HG02970 (cell line): ENCODE measurements around the gene ZFP36.

ENCODE experiments used
- ATAC-seq: cut with Tn5 transposase; IDR thresholded peaks from one replicate; pipeline ENCODE4 v1.9.1; 2021; ENCODE audit warnings: mild to moderate bottlenecking, moderate library complexity, moderate number of reproducible peaks; ENCODE audit not compliant: unreplicated experiment, low FRiP score

Gene ZFP36

GRCh38 chr19:39382991-39383828 lies 23.4 kb upstream of the ZFP36 start:
- no peak for ATAC-seq

DNA sequence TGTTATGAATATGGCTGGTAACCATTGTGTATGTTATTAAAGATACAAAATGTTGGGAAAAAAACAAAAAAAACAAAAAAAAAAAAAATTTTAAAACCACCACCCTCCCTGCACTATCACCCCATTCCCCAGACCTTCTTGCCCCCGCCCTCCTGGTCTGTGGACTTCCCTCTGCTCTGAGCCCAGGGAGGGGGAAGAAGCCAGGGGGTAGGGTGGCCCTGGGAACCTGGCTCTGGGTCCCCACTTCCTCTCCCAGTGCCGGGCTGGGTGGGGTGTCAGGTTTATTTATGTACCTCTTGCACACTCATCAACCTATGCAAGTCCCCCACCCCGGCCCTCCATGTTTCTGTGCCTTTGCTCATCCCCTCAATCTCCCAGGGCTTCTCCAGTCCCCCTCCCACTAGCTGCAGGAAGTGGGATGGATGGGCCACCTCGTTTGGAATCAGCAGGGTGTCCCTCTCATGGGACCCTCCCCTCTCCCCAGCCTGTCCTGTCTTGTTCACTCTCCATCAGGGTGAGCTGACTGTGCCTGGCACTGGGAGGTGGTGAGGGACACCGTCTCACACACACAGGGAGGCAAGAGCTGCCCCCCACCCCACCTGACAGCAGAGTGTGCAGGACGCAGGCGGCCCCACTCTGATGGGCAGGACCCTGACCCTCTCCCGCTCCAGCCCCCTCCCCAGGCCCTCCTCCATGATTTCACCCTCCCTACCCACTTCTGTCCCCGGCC lies 21.6 kb upstream of the ZFP36 start:
- ATAC-seq, result no peak

GRCh38 chr19:39385629-39386411 lies 20.8 kb upstream of the ZFP36 start:
- ATAC-seq, result no peak

DNA sequence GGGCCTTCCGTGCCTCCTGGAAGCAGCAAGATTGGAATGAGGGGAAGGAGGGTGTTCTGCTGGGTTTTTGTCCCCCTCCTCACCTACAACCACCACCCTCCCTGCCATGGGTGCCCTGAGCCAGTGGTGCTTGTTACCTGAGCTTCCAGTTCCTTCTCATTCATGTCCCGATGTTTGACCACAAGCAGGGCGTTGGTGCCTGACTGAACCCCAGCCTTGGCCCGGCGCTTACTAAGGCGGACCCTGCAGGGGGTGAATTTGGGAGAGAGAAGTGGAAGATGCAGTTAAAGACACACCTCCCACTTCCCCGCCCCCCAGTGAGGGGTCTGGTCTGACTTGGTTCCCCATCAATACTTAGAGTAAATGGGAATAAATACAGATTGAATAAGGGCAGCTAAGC lies 20.1 kb upstream of the ZFP36 start:
- no peak for ATAC-seq

- no peak for ATAC-seq
Measured at GRCh38 chr19:39388657-39389056, 18.0 kb upstream of the ZFP36 start.

DNA sequence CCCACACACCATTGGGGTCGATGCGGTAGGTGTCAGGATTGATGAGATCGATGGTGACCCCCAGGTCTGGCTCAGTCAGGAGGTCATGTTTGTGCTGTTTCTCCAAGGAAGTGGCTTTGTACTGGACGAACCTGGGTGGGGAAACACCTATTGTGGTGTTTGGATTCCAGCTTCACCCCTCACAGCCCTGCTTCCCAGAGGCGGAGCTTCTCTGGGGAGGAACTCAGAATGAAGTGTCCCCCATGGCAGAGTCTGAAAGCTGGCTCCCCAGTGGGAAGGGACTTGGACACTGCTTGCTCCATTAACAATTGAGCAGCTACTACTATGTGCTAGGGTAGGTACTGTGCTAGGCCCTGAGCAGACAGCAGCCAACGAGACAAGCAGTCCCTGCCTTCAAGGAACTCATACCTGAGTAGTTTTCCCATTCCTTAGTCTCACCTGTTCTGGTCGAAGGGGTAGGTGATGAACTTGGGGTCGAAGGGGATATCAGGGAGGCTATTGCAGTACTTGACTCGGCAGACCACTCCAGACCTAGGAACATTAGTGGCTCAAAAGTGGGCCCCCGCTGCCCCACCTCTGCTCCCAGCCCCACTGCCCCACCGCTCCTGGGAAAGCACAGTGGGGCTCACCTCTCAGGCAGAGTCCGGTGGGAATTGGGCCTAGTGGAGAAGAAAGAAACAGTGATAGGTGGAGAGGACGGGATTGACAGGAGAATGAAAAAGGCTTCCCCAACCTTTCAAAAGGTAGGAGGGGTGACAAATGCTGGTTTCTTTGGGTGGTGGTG lies 16.8 kb upstream of the ZFP36 start:
- ATAC-seq, result no peak

DNA sequence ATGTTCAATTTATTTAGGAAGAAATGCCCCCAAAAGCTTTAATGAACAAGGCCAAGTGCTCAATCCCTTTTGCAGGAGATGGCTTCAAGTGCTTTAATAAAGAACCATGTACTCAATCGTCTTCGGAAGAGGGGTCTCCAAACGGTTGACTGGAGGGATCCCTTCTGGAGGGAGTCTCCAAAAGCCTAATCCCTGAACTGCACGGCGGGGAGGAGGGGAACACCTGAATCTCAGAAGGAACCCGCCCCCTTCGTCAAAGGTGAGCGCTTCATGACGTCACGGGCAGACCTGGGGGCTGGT lies 16.2 kb upstream of the ZFP36 start:
- ATAC-seq, result no peak

- ATAC-seq, result peak; percentile 86
Measured at GRCh38 chr19:39390751-39391437, 15.8 kb upstream of the ZFP36 start, which contains the start of the genes MED29 and PAF1. Gene MED29, plus strand, starts transcription at chr19:39391378. Its CDS starts 45 bp downstream, at chr19:39391423. Gene PAF1, minus strand, starts transcription at chr19:39391106. Its CDS starts 242 bp downstream, at chr19:39390864.

DNA sequence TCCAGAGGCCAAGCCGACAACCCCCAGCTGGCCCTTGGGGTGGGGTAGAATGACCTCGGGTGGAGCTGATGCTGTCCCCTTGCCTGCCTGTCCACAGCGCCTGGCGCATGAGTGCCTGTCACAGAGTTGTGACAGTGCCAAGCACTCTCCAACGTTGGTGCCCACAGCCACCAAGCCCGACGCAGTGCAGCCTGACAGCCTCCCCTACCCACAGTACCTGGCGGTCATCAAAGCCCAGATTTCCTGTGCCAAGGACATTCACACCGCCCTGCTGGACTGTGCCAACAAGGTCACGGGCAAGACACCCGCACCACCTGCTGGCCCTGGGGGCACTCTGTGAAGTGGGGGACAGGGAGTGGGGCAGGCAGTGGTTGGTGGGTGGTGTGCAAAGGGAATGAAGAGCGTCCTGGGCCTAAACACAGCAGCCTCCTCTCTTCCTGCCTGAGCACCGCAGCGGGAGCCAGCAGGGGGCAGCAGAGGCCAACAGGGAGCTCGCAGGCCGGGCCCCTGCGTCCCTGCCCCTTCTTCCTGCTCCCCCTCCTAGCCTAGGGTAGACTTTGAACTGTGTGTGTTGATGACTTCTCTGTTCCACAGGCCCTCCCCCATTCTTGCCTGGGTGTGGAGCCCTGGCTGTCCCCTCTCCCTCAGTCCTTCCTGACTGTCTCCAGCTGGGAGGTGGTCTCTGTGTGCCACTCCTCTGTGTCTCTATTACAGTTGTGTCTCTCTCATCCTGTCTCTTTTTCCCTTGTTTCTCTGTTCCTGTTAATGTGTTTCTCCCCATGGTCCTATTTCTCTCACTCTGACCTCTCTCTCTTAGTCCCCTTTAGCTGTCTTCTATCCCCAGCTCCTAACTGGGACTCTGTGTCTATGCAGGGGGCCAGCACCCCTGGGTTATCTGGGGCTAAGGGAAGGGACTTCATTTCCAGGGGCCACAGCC lies 9.0 kb upstream of the ZFP36 start:
- peak; percentile 32 for ATAC-seq

GRCh38 chr19:39398297-39398864 lies 8.3 kb upstream of the ZFP36 start:
- no peak for ATAC-seq

DNA sequence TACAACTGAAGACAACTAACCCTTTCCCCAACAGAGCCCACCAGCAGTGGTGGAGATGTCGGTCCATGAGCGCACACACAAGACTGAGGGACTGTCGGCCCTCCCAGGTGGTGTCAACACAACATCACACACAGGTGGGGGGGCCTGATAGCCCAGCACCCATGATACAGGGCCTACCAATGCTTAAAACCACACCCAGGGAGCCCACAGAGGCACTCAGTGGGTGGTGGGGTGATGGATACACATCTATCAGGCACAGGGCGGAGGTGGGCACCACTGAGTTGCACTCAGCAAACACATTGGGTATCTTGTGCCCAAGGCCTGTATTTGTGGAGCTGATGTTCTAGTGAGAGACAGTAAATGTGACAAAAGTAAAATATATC lies 7.0 kb upstream of the ZFP36 start:
- ATAC-seq, result no peak

DNA sequence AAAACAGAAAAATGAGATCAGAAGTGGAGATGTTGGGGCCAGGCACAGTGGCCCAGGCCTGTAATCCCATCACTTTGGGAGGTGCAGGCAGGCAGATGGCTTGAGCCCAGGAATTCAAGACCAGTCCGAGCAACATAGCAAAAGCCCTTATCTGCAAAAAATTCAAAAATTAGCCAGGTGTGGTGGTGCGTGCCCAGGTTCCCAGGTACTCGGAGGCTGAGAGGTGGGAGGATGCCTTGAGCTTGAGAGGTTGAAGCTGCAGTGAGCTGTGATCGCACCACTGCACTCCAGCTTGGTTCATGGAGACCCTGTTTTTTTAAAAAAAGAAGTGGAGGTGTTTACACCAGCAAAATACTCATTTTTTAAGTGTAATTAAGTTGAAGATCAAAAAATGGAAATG lies 6.6 kb upstream of the ZFP36 start:
- no peak for ATAC-seq

GRCh38 chr19:39401070-39401548 lies 5.5 kb upstream of the ZFP36 start:
- no peak for ATAC-seq

GRCh38 chr19:39401549-39402345 lies 4.9 kb upstream of the ZFP36 start:
- ATAC-seq, result no peak

DNA sequence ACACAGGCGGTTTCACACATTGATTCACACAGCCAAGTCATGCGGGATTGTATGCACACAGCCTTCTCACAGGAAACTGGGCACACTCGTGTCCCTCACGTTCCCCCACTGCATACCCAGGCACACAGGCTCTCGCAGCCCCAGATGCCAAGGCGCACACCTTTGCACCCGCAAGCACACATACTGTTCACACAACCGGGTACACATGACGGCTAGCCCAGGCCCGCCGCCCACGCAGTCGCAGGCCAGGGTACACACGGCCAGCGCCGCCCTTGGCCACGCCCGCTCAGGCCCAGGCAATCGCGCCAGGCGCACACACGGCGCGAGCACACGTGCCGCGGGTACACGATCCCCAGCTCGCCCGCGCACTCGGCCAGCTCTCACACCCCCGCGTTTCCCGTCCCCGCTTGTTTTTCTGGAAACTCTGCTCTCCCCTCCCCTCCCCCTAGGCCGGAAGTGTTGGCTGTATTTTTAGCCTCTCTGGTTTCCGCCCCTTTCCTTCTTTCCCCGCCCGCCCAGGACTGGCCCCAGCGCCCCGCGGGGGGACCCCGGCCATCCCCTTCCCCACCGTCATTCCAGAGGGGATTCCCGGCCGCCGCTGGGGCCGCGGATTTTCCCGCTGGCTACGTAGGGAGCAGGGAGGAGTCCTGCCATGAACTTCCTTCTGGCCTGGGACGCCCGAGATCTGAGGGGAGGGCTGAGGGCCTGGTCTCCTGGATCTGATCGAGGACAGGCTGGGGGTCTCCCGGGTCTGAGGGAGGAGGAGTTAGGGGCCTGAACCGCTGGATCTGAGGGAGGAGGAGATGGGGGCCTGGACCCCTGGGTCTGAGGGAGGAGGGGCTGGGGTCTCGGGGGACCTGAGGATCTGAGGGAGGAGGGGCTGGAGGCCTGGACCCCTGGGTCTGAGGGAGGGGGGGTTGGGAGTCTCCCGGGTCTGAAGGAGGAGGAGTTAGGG lies 4.0 kb upstream of the ZFP36 start:
- peak; percentile 24 for ATAC-seq
